GM12878 (cell line): ENCODE data around the gene IL32. TPM values are rescaled to one million over a fixed set of nuclear protein-coding genes. Genes with fewer than 3 reads are reported as not detected.

Source experiments
- ATF2 ChIP-seq: IDR thresholded peaks from 2 replicates; pipeline ENCODE4 v1.6.1; 2012; ENCODE audit warnings: low read length, inconsistent platforms
- CEBPB ChIP-seq, 2 experiments: fragments of 150-350 bp in 1 of 2; IDR thresholded peaks; 2 replicates each; pipeline ENCODE4 v1.6.1; 2012 to 2014; ENCODE audit warnings: low read depth in 2 of 2, low read length in 2 of 2, borderline replicate concordance in 1 of 2, inconsistent platforms in 1 of 2
- CHD4 ChIP-seq: fragments of 200-600 bp; sonication (generic); IDR thresholded peaks from 2 replicates; pipeline ENCODE4 v1.6.1; 2016; ENCODE audit warnings: mild to moderate bottlenecking
- E2F4 ChIP-seq: IDR thresholded peaks from 2 replicates; pipeline ENCODE4 v1.6.1; 2012; ENCODE audit warnings: low read depth, low read length, improper control_type of control experiment
- EED ChIP-seq: sonication (generic); IDR thresholded peaks from 2 replicates; pipeline ENCODE4 v1.6.1; 2016; ENCODE audit warnings: antibody characterized with exemption, low read depth
- MLLT1 ChIP-seq: fragments of 450-650 bp; IDR thresholded peaks from 2 replicates; pipeline ENCODE4 v1.6.1; 2016; ENCODE audit warnings: mild to moderate bottlenecking
- REST ChIP-seq: IDR thresholded peaks from 2 replicates; pipeline ENCODE4 v1.6.1; 2012; ENCODE audit warnings: mild to moderate bottlenecking, low read depth, low read length
- SIX5 ChIP-seq: IDR thresholded peaks from 2 replicates; pipeline ENCODE4 v1.6.1; 2011; ENCODE audit warnings: mild to moderate bottlenecking, low read depth, low read length, moderate library complexity; ENCODE audit not compliant: severe bottlenecking
- ZNF622 ChIP-seq: fragments of 450-650 bp; IDR thresholded peaks from 2 replicates; pipeline ENCODE4 v1.6.1; 2017; ENCODE audit warnings: mild to moderate bottlenecking, inconsistent platforms
- polyA plus RNA-seq, 11 experiments: library from polyadenylated mRNA; depleted of rRNA in 4 of 11; unstranded in 6 of 11; stranded (reverse) in 5 of 11; fragments of >200 nt; fragmentation: Nextera tagmentation in 4 of 11; fragmentation: Illumina TruSeq in 1 of 11; extraction: Ambion mirVana in 4 of 11; extraction: Trizol in 1 of 11; gene quantifications; 1 replicate in 1 of 11; 2 replicates in 10 of 11; pipeline versions ENCODE4 v1.2.1 to v1.2.3, GENCODE V29; 2011 to 2016; ENCODE audit warnings: inconsistent platforms in 2 of 11, missing spikeins in 2 of 11, low read depth in 1 of 11
- total RNA-seq, 4 experiments: library from RNA; depleted of rRNA in 3 of 4; stranded (reverse); fragments of >200 nt in 3 of 4; fragmentation: Illumina TruSeq in 1 of 4; extraction: Trizol in 1 of 4; gene quantifications; 2 replicates each; pipeline versions ENCODE4 v1.2.1 to v1.2.3, GENCODE V29; 2013 to 2021

Gene IL32
- total and polyA plus RNA-seq, 10 of the 15 experiments (the other 5 are each of a cell fraction or from before 2014, with no cell fraction given) = 27.0 to 122 (median 55.8) TPM

- TF ChIP-seq ATF2 = no peak
- TF ChIP-seq MLLT1 = no peak
- TF ChIP-seq CHD4 = no peak
- TF ChIP-seq E2F4 = no peak
- TF ChIP-seq EED = no peak
- no peak for TF ChIP-seq CEBPB (IDR thresholded peaks at IDR 0.05; ENCODE audit: borderline replicate concordance in 1 of 2, low read depth in 2 of 2, low read length in 2 of 2)
- no peak for TF ChIP-seq SIX5
- no peak for TF ChIP-seq ZNF622
- no peak for TF ChIP-seq REST
- TF ChIP-seq, all 136 proteins: peak for 9
Observed at GRCh38 chr16:3027983-3028715, 37.3 kb upstream of the IL32 start (continued).
